Kidney glomerular epithelial cell (primary cell): Measurements from ENCODE around the gene THBS1.

ENCODE experiments used
- DNase-seq: peaks from one replicate; lab custom pipeline; 2025; lab: John Stamatoyannopoulos, UW

Gene THBS1

DNA sequence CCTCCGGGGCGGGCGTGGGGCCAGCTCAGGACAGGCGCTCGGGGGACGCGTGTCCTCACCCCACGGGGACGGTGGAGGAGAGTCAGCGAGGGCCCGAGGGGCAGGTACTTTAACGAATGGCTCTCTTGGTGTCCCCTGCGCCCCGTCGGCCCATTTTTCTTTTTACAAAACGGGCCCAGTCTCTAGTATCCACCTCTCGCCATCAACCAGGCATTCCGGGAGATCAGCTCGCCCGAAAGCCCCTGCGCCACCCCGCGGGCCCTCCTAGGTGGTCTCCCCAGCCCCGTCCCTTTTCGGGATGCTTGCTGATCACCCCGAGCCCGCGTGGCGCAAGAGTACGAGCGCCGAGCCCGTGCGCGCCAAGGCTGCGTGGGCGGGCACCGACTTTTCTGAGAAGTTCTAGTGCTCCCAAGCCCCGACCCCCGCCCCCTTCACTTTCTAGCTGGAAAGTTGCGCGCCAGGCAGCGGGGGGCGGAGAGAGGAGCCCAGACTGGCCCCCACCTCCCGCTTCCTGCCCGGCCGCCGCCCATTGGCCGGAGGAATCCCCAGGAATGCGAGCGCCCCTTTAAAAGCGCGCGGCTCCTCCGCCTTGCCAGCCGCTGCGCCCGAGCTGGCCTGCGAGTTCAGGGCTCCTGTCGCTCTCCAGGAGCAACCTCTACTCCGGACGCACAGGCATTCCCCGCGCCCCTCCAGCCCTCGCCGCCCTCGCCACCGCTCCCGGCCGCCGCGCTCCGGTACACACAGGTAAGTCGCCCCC, at the start of gene THBS1:
Gene THBS1, plus strand, starts transcription at position 595 of the 757 bp plus-strand sequence. CDS start 779 bp downstream, outside the sequence.
- peak; percentile 94 for DNase-seq

- DNase-seq = no peak
Observed at GRCh38 chr15:39534996-39535395, 45.9 kb upstream of the THBS1 start.

DNA sequence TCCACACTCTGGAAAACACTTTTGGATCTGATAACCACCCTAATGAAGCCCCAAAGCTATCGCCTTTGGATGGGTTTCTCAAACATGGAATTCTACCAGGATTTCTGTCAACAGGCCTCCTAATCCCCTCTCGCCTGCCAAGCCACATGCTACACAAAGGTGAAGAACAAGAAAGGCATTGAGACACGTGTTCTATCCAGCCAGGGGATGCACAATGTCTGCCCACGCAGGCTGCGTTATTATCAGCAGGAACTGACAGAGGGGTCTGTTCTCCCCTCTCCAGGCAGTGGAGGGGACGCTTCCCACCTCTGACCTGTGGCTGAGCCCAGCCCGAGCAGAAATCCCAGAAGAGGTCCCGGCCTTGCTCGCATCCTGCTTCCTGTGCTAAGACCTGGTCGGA, 45.4 kb upstream of the THBS1 start:
- DNase-seq = no peak

- DNase-seq = no peak
Observed at GRCh38 chr15:39538936-39539335, 41.9 kb upstream of the THBS1 start.

GRCh38 chr15:39539466-39539865, 41.4 kb upstream of the THBS1 start:
- no peak for DNase-seq

DNA sequence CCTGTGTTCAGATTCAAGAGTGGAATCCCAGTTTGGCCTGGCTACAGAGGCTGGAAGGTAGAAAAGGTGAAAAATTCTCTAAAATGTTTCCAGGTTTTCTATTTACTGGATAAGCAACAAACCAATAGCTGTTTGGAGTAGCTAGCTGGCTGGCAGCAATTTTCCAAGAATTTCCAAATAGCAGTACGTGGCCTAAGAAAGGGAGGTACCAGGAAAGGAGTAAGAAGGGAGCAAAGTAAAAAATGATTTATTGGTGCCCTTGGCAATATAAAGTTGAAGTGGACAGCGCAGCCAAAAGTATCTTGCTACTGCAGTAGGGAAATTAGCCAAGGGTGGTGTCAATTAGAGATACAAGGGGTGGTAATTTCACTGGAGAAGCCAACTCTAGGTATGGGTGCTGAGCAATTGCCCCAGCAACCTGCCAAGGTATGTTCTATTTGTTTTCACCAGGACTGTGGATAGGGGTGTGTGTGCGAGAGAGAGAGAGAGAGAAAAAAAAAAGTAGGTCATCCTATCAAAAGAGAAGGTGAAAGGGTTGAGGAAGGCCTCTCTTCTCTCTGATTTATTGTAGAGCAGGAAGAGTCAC, 40.8 kb upstream of the THBS1 start:
- no peak for DNase-seq

DNA sequence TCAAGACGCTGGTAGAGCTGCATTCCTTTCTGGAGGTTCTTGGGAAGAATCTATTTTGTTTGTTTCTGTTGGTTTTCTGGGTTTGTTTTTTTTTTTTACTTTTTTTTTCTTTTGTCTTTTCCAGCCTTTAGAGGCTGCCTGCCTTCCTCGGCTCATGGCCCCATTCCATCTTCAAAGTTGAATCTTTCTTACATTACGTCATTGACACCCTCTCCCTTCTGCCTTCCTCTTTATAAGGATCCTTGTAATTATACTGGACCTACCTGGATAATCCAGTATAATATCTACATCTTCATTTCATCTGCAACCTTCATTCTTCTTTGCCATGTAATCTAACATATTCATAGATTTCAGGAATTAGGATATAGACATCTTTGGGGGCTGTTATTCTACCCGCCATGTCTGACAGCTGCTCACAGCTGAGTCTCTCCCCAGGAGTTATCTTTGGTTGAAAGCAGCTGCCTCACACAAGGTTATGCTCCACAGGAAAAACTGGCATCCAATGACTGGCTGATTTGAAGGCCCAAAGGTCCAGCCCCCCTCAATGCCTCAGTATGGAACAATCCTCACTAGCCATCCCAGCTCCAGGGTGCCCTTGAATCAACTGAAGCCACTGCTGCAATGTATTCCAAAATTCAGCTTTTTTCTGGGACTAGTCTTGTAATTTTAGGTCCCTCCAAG, 38.4 kb upstream of the THBS1 start:
- DNase-seq = no peak

GRCh38 chr15:39543651-39544050, 37.2 kb upstream of the THBS1 start:
- DNase-seq = no peak

GRCh38 chr15:39546842-39547241, 34.0 kb upstream of the THBS1 start:
- DNase-seq = no peak

DNA sequence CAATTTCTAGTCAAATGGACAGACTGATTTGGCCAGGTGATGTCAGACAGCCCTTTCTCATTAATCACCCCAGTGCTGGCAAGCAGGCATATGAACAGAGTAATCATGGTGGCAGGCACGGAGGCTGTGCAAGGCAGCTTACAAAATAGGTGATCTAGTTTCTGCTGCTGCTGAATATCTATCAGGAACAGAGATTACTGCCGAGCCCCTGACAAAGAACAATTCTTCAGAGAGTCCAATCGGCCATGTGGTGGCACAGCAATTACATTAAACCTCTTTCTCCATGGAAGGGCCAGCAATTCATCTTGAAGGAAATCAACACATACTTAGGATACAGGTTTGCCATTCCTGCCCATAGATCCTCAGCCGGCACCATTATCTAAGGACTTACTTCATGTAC, 32.3 kb upstream of the THBS1 start:
- DNase-seq = no peak

DNA sequence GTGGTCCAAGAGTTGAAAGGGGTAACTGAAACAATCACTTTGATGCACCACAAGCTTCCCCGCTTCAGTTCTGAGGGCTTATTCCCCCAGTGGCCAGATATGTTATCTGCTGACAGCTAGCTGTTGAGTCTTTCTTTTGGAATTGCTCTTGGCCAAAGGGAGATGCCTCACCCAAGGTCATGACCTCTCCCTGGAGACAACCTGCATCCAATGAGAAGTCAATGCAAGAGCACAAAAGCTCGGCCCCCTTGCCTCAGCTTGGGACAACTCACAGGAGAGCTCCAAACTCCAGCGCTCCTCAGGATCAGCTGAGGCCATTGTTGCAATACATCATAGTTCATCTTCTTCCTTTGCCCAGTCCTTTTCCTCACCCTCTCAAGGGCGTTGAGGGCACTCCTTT, 31.0 kb upstream of the THBS1 start:
- DNase-seq = no peak

DNA sequence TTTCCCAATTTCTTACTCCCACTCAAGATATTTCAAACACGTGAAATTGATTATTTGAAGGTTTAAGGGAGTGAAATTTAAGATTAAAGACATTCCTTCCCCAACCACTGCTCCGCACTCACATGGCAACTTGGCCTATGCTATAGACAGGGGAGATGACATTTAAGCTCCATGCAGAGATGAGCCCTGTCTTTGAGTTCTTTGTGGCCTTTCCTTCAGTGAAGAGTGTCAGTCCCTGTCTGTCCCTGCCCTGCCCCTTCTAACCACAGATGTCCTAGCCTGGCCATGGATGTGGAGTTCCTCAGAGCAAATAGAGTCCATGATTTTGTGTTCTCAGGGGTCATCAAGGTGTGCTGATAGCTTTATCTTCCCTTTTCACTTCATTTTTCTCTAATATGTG, 29.4 kb upstream of the THBS1 start:
- DNase-seq = no peak

- no peak for DNase-seq
Observed at GRCh38 chr15:39552556-39552955, 28.3 kb upstream of the THBS1 start.

DNA sequence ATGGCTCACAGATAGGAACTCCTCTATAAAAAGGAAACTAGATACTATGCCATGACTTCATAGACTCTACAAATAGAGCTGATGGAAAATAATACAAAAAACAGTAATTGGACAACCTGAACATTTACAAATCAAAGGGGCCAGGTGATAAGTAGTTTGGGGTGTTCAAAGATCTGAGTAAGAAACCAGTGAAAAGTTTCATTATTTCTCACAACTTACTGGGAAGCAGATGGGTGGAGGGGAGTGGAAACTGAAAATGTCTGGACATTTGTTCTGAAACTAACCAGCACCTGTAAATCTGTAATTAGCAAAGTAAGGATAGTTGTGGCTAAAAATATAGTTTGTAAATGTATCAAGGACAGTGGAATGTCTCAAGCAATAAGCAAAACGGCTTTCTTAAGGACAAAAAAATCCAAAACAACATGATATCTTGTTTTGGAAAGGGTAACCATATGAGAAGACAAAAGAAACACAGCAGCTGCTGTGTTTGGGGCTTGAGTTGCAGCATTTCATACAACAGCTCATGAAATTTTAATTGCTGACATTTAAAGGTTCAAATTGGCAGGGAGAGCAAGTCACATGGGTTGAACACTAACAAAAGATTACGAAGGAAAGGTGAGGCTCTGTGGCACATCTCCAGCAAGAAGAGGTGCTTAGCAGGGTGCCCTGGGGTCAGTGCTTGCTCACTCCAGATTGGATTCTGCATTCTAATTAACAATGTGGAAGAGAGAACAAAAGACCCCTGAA, 26.8 kb upstream of the THBS1 start:
- DNase-seq = no peak

- DNase-seq = no peak
Observed at GRCh38 chr15:39554746-39555387, 26.0 kb upstream of the THBS1 start.

DNA sequence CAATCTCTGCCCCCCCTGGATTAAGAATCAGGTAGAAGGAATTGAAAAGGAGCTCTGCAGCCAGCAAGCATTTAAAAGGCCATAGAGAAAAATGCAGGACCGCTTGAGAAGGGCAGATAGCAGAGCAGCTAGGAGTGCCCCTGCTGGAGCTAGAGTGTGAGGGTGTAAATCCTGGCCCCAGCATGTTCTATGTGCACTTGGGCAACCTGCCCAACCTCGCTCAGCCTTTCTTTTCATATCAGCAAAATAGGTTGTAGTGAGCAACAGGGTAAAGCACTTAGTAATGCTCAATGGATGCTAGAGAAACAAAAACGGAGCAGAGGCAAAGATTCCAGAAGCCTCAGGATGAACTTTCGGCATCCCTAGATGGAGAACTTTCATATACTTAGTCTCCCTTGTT, 25.0 kb upstream of the THBS1 start:
- no peak for DNase-seq

DNA sequence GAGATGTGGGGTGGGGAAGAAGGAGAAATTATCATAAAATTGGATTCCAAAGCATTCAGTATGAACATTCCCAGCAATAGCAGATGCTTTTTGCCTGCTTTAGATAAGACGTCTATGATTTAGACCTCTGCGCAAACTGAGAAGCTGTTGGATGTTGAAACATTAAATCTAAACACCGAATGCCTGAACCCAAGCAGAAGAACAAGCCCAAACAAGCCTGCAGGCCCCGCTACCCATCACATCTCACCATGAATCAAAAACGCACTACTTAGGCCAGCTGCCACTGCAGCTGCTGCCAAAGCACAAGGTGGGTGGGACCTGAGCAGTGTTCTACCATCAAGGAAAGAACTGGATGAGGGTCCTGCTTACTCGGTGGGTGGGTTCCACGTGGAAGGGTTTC, 24.4 kb upstream of the THBS1 start:
- no peak for DNase-seq

- DNase-seq = no peak
Observed at GRCh38 chr15:39558421-39558820, 22.5 kb upstream of the THBS1 start.

DNA sequence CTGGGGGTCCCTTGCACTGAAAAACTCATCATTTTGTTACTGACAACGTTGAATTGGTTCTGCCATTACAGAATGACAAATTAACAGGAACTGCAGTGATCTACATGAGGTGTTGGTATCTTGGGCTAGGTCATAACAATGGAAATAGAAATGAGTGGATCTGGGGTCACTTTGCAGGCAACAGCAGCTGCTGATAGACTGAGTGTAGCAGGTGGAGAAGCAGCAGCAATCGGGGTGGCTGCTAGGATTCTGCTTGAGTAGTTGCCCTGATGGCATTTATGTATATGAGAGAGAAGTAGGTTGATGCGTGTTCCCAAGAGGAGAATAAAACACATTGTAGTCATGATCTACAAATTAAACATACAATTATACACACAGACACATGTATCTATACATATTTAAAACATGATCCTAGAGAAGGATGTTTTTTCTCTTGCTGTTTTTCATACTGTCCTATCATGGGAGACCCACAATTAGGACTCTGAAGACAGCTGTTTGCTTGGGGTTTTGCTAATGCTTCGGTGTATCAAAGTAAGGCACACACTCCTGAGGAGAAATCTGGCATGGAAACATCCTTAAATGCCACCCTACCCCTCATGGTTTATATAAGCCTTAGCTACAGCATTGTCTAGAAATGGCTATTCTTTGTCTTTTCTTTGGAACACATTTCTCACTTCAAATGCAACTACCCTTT, 15.8 kb upstream of the THBS1 start:
- no peak for DNase-seq

DNA sequence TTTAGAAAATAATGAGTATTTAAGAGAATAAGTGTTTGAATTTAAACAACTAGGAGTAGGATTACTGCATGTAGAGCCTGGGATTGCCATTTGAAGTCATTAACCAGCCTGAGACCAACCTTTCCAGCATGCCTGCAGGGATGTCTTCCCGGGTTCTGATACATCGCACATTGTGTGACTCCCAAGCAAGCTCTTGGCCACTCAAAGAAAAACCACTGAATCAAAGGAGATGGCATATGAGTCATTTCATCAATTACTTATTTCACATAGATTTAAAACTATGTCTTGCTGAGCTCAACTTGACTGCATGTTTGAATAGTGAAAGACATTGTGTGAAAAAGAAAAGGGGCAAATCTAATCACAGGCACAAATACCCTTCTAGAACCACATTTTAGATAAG, 15.0 kb upstream of the THBS1 start:
- DNase-seq = no peak

GRCh38 chr15:39573287-39573686, 7.6 kb upstream of the THBS1 start:
- no peak for DNase-seq

GRCh38 chr15:39573844-39574243, 7.0 kb upstream of the THBS1 start:
- no peak for DNase-seq
